Suprapubic skin (tissue), 4 donors: ENCODE results near the gene ARHGAP44.

Source experiments
- CTCF ChIP-seq, 2 donors: fragments of 200-600 bp in 1 of 2; fragments of 450-650 bp in 1 of 2; sonication (generic) in 1 of 2; IDR thresholded peaks; one replicate each; pipeline ENCODE4 v1.5.1; 2016 to 2019; ENCODE audit warnings: antibody characterized with exemption in 2 of 2, mild to moderate bottlenecking in 1 of 2, moderate library complexity in 1 of 2
- EP300 ChIP-seq: sonication (generic); formaldehyde crosslinking; IDR thresholded peaks from one replicate; pipeline ENCODE4 v1.6.1; 2017; ENCODE audit warnings: antibody characterized with exemption
- POLR2AphosphoS5 ChIP-seq, 3 donors: sonication (generic); formaldehyde crosslinking; IDR thresholded peaks; one replicate each; pipeline ENCODE4 v1.6.1; 2017; ENCODE audit warnings: antibody characterized with exemption in 3 of 3

DNA sequence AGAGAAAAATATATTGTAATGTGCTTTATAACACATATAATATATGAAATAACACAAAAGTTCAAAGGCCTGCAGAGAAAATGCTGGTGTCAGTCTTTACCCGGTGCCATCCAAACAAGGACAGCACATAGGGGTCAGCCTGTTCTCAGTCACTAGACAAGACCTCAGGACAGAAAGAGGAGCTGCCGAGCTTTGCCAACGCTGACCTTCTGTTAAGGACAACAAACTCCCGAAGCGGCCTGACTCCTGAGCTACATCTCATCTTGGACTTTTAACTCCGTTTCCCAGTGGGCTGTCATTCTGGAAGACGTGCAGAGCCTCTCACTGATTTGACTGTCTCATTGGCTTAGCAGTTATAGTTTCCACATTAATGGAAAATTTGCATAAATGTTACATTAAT, 221.7 kb downstream of the ARHGAP44 start:
- TF ChIP-seq CTCF (IDR thresholded peaks at IDR 0.05) (no peak), POLR2AphosphoS5 (IDR thresholded peaks at IDR 0.05) (no peak), EP300 (no peak)
